SU-DHL-6 (cell line): Measurements from ENCODE around the gene GLS.

Source experiments
- H2AFZ ChIP-seq: fragments of 200-600 bp; sonication (generic); 2 replicates; pipeline ENCODE4 v1.6.1; 2014; ENCODE audit warnings: low read depth, mild to moderate bottlenecking, moderate library complexity, mixed read lengths, antibody characterized with exemption, low read length; ENCODE audit not compliant: severe bottlenecking
- H3F3A ChIP-seq: fragments of 200-600 bp; shearing (Covaris generic); 2 replicates; pipeline ENCODE4 v1.6.0; 2016; ENCODE audit warnings: antibody characterized with exemption, mild to moderate bottlenecking; ENCODE audit not compliant: insufficient read depth
- H3K27ac ChIP-seq: fragments of 200-600 bp; sonication (generic); 2 replicates; pipeline ENCODE4 v1.5.1; 2016; ENCODE audit warnings: low read depth, mild to moderate bottlenecking, low read length, moderate library complexity, mixed read lengths
- H3K27me3 ChIP-seq: fragments of 200-600 bp; sonication (generic), shearing (Covaris generic); 2 replicates; pipeline ENCODE4 v1.6.0; 2014; ENCODE audit warnings: mild to moderate bottlenecking, low read length
- H3K36me3 ChIP-seq: fragments of 200-600 bp; sonication (generic); 2 replicates; pipeline ENCODE4 v1.6.1; 2014; ENCODE audit warnings: mild to moderate bottlenecking, low read length, mixed read lengths
- H3K4me2 ChIP-seq: fragments of 300-600, 200-600 bp; shearing (Covaris generic), sonication (generic); 2 replicates; pipeline ENCODE4 v1.6.0; 2014; ENCODE audit warnings: low read length, low read depth, mild to moderate bottlenecking; ENCODE audit not compliant: poor library complexity, severe bottlenecking
- H3K4me3 ChIP-seq: fragments of 200-600 bp; sonication (generic); 2 replicates; pipeline ENCODE4 v1.5.1; 2014; ENCODE audit warnings: antibody characterized with exemption, low read length, mild to moderate bottlenecking, mixed read lengths; ENCODE audit not compliant: insufficient read depth, poor library complexity, severe bottlenecking
- H3K79me2 ChIP-seq: fragments of 200-600 bp; sonication (generic); 2 replicates; pipeline ENCODE4 v1.6.1; 2014; ENCODE audit warnings: mild to moderate bottlenecking, low read length, moderate library complexity; ENCODE audit not compliant: insufficient read depth
- H3K9ac ChIP-seq: fragments of 200-600 bp; sonication (generic); 2 replicates; pipeline ENCODE4 v1.7.0; 2014; ENCODE audit warnings: mild to moderate bottlenecking, low read length
- H3K9me2 ChIP-seq: fragments of 200-600 bp; sonication (generic); replicated peaks from 2 replicates; pipeline ENCODE4 v1.6.1; 2014; ENCODE audit warnings: low read length; ENCODE audit not compliant: insufficient read depth
- H3K9me3 ChIP-seq: fragments of 200-600 bp; sonication (generic); 2 replicates; pipeline ENCODE4 v1.6.1; 2014; ENCODE audit warnings: low read length, mixed read lengths; ENCODE audit not compliant: insufficient read depth
- H4K20me1 ChIP-seq: fragments of 200-600 bp; sonication (generic); 2 replicates; pipeline ENCODE4 v1.6.1; 2014; ENCODE audit warnings: low read depth, mild to moderate bottlenecking, antibody characterized with exemption, low read length, moderate library complexity, mixed read lengths
- EZH2phosphoT487 ChIP-seq: fragments of 200-600 bp; sonication (generic), shearing (Covaris generic); conservative IDR thresholded peaks from 2 replicates; pipeline ENCODE4 v1.6.1; 2018; ENCODE audit warnings: mild to moderate bottlenecking, antibody characterized with exemption, low read length, moderate library complexity, mixed read lengths
- TF ChIP-seq, protein P1 (sequence below): fragments of 200-600 bp; sonication (generic); IDR thresholded peaks from one replicate; pipeline ENCODE4 v1.5.1; 2017; ENCODE audit warnings: antibody characterized with exemption, mild to moderate bottlenecking, low read length, moderate library complexity; ENCODE audit not compliant: insufficient read depth, poor library complexity, severe bottlenecking

GLS gene

DNA sequence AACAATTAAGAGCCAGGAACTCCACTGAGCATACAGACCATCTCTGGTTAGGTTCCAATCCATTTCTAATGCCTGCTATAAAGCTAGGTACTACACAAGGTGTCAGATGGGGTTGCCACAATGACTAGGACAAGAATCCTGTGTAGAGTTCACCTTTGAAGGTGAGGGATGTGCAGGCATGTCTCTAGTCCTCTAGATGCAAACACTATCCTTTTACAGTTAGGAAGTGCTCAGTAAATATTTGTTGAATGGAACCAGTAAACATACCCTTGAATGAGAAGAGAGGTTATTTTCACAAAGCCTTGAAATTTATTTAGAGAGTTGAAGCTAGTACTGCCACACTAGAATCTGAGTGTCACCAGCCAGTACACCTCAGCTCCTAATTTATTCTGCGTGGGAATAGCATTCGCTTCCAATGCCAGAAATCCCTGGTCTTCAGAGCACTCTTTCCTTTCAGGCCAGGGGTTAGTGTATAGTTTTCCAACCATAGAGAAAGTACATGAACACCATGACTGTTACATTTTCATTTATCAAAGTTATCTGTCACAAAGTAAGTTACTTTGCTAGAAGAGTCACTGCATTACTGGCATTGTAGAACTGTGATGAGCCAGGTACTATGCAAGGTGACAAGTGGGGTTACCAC lies 85.1 kb downstream of the GLS start:
- Histone ChIP-seq H3K27ac (no peak overlapping the region), H3K9me2 (no peaks in the 10 kb centered on the region), H3K4me2 (no peak overlapping the region), H3F3A (no peaks in the 10 kb centered on the region), H3K9me3 (no peaks in the 10 kb centered on the region), H3K9ac (no peak overlapping the region), H3K36me3 (0 out of 2 replicates have a peak, but pooled peaks cover 9% of the 10 kb centered on the region), H3K79me2 (no peaks in the 10 kb centered on the region), H4K20me1 (no peaks in the 10 kb centered on the region), H3K4me3 (no peak overlapping the region), H3K27me3 (no peaks in the 10 kb centered on the region), H2AFZ (no peak overlapping the region)
- no peak for TF ChIP-seq EZH2phosphoT487
- TF ChIP-seq, protein P1, sequence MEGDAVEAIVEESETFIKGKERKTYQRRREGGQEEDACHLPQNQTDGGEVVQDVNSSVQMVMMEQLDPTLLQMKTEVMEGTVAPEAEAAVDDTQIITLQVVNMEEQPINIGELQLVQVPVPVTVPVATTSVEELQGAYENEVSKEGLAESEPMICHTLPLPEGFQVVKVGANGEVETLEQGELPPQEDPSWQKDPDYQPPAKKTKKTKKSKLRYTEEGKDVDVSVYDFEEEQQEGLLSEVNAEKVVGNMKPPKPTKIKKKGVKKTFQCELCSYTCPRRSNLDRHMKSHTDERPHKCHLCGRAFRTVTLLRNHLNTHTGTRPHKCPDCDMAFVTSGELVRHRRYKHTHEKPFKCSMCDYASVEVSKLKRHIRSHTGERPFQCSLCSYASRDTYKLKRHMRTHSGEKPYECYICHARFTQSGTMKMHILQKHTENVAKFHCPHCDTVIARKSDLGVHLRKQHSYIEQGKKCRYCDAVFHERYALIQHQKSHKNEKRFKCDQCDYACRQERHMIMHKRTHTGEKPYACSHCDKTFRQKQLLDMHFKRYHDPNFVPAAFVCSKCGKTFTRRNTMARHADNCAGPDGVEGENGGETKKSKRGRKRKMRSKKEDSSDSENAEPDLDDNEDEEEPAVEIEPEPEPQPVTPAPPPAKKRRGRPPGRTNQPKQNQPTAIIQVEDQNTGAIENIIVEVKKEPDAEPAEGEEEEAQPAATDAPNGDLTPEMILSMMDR = no peak

DNA sequence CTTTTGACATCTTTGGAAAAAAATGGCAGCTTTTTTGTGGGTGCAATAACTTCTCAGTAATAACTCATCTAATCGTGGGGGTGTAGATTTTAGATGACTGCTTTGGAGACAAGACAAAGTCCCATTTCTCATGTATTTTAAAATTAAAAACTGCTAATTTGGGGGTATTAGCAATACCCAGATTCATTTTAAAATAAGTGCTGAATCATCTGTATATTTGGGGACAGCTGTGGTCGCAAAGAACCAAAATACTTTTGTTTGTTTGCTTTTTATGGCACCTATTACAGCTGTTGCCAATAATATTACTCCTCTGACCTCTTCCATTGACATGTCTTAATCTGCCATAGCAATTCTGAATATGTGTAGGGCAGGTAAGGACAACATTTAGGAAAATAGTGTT lies 87.9 kb downstream of the GLS start:
- Histone ChIP-seq H3K9me2 (no peaks in the 10 kb centered on the region), H3K9ac (no peak overlapping the region), H4K20me1 (no peaks in the 10 kb centered on the region), H3K36me3 (peaks cover 14% of the 10 kb centered on the region; the same call in 1 of the 2 replicates), H3K9me3 (no peaks in the 10 kb centered on the region), H3K79me2 (no peaks in the 10 kb centered on the region), H3K27ac (no peak overlapping the region), H3K4me3 (no peak overlapping the region), H3K4me2 (no peak overlapping the region), H3F3A (no peaks in the 10 kb centered on the region), H2AFZ (no peak overlapping the region), H3K27me3 (no peaks in the 10 kb centered on the region)
- TF ChIP-seq, protein P1 = no peak
- TF ChIP-seq EZH2phosphoT487 = no peak

DNA sequence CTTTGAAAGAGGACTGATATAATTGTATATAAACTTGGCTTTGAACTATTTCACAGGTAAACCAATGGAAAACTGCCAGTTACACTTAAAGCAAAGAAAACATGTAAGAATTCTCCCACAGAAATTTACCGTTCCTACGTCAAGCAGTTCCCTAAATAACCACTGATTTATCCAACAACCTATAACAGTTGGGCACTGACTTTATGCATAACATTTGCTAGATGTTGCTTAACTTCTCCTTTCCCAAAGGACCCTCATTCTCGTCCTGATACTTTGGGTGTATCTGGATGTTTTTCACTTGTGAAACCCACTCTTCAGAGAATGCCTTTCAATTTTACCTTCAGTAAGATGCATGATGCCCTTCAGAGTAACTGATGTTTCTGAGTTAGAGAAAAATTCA lies 89.5 kb downstream of the GLS start:
- no peak overlapping the region for H2AFZ ChIP-seq
- no peak for TF ChIP-seq EZH2phosphoT487
- TF ChIP-seq, protein P1 = no peak
- H3K4me2 ChIP-seq = no peak overlapping the region
- no peaks in the 10 kb centered on the region for H4K20me1 ChIP-seq
- no peaks in the 10 kb centered on the region for H3K9me2 ChIP-seq
- no peaks in the 10 kb centered on the region for H3K9me3 ChIP-seq
- peaks cover 24% of the 10 kb centered on the region; the same call in 1 of the 2 replicates for H3K36me3 ChIP-seq
- no peaks in the 10 kb centered on the region for H3K27me3 ChIP-seq
- no peaks in the 10 kb centered on the region for H3F3A ChIP-seq
- H3K27ac ChIP-seq = no peak overlapping the region
- H3K9ac ChIP-seq = no peak overlapping the region
- H3K4me3 ChIP-seq = no peak overlapping the region
- no peaks in the 10 kb centered on the region for H3K79me2 ChIP-seq
